IMR-90 (cell line): ENCODE measurements around the gene TOPORS. TPM values are rescaled to one million over a fixed set of nuclear protein-coding genes. Genes with fewer than 3 reads are reported as not detected.

Source experiments
- ATAC-seq: fragments of 200-7000 bp; cut with Tn5 transposase; 2 replicates; pipeline ENCODE4 v1.9.1; 2020; ENCODE audit warnings: low read depth, mild to moderate bottlenecking, moderate library complexity
- BruUV-seq: library from RNA; stranded (reverse); fragments of 400-500 nt; replicated peaks from 2 replicates; lab custom pipeline; 2021; lab: Mats Ljungman, UMichigan
- CTCF ChIA-PET: fragments of 300-600 bp; formaldehyde crosslinking; extraction: SDS; loops from one replicate; lab custom pipeline; 2021; ENCODE audit warnings: antibody characterized with exemption; lab: Yijun Ruan, JAX
- POLR2A ChIA-PET: fragments of 300-600 bp; sonication (Branson Sonifier 250); formaldehyde crosslinking; loops from one replicate; lab custom pipeline; 2022; ENCODE audit warnings: antibody characterized with exemption; ENCODE audit not compliant: unreplicated experiment; lab: Charles Lee
- DNase-seq: peaks from one replicate; pipeline ENCODE4 v3.0.0; 2013
- H2AFZ ChIP-seq: replicated peaks from 2 replicates; pipeline ENCODE3; 2013; ENCODE audit warnings: low read length, mild to moderate bottlenecking; ENCODE audit not compliant: poor library complexity
- H2AK5ac ChIP-seq: 2 replicates; pipeline ENCODE4 v1.6.1; 2013; ENCODE audit warnings: low read depth, low read length, inconsistent platforms
- H2AK9ac ChIP-seq: replicated peaks from 2 replicates; pipeline ENCODE3; 2013; ENCODE audit warnings: mild to moderate bottlenecking, low read depth, low read length, moderate library complexity; ENCODE audit not compliant: poor library complexity
- H2BK120ac ChIP-seq: 2 replicates; pipeline ENCODE4 v1.6.1; 2013; ENCODE audit warnings: low read depth, low read length, inconsistent platforms
- H2BK15ac ChIP-seq: 3 replicates; pipeline ENCODE4 v1.6.1; 2013; ENCODE audit warnings: low read depth, low read length, inconsistent platforms
- H2BK20ac ChIP-seq: 2 replicates; pipeline ENCODE4 v1.6.1; 2013; ENCODE audit warnings: low read depth, mild to moderate bottlenecking, inconsistent platforms, low read length, moderate library complexity
- H2BK5ac ChIP-seq: 2 replicates; pipeline ENCODE4 v1.6.1; 2013; ENCODE audit warnings: mild to moderate bottlenecking, low read depth, low read length, inconsistent platforms; ENCODE audit not compliant: poor library complexity, severe bottlenecking
- H3K14ac ChIP-seq: replicated peaks from 2 replicates; pipeline ENCODE4 v1.6.1; 2013; ENCODE audit warnings: low read depth, low read length, inconsistent platforms
- H3K18ac ChIP-seq: 2 replicates; pipeline ENCODE4 v1.6.1; 2013; ENCODE audit warnings: low read depth, low read length, control low read depth
- H3K23ac ChIP-seq: 2 replicates; pipeline ENCODE4 v1.6.1; 2013; ENCODE audit warnings: low read depth, low read length, inconsistent platforms
- H3K27ac ChIP-seq: 2 replicates; pipeline ENCODE4 v1.5.1; 2013; ENCODE audit warnings: mild to moderate bottlenecking, control low read depth, low read length; ENCODE audit not compliant: insufficient read depth
- H3K27me3 ChIP-seq: 2 replicates; pipeline ENCODE4 v1.6.1; 2013; ENCODE audit warnings: low read length; ENCODE audit not compliant: control insufficient read depth, insufficient read depth
- H3K36me3 ChIP-seq: 2 replicates; pipeline ENCODE4 v1.6.1; 2013; ENCODE audit warnings: low read length, mixed read lengths; ENCODE audit not compliant: control insufficient read depth, insufficient read depth
- H3K4ac ChIP-seq: 2 replicates; pipeline ENCODE4 v1.6.1; 2013; ENCODE audit warnings: low read depth, low read length, inconsistent platforms
- H3K4me1 ChIP-seq: 2 replicates; pipeline ENCODE4 v1.6.1; 2013; ENCODE audit warnings: low read length, mixed read lengths; ENCODE audit not compliant: control insufficient read depth, insufficient read depth
- H3K4me2 ChIP-seq: 2 replicates; pipeline ENCODE4 v1.6.1; 2013; ENCODE audit warnings: low read depth, mild to moderate bottlenecking, control low read depth, low read length, moderate library complexity
- H3K4me3 ChIP-seq: 2 replicates; pipeline ENCODE4 v1.5.1; 2013; ENCODE audit warnings: low read depth, mild to moderate bottlenecking, control low read depth, low read length, moderate library complexity; ENCODE audit not compliant: insufficient read depth
- H3K56ac ChIP-seq: 2 replicates; pipeline ENCODE4 v1.6.1; 2013; ENCODE audit warnings: low read length, inconsistent platforms; ENCODE audit not compliant: insufficient read depth; ENCODE audit errors: extremely low read depth
- H3K79me1 ChIP-seq, 2 experiments: 2 replicates each; pipeline ENCODE4 v1.6.1; 2013; ENCODE audit warnings: low read length in 2 of 2, inconsistent platforms in 1 of 2, low read depth in 1 of 2
- H3K9ac ChIP-seq: 2 replicates; pipeline ENCODE4 v1.6.1; 2013; ENCODE audit warnings: low read depth, low read length, control low read depth
- H3K9me1 ChIP-seq: 2 replicates; pipeline ENCODE4 v1.6.1; 2013; ENCODE audit warnings: low read length, inconsistent platforms; ENCODE audit not compliant: insufficient read depth
- H3K9me3 ChIP-seq: 2 replicates; pipeline ENCODE4 v1.6.1; 2013; ENCODE audit warnings: low read length; ENCODE audit not compliant: control insufficient read depth, insufficient read depth
- H4K20me1 ChIP-seq: 2 replicates; pipeline ENCODE4 v1.6.1; 2013; ENCODE audit warnings: low read length, inconsistent platforms; ENCODE audit not compliant: insufficient read depth
- H4K5ac ChIP-seq: 2 replicates; pipeline ENCODE4 v1.6.1; 2013; ENCODE audit warnings: mild to moderate bottlenecking, low read depth, low read length, control low read depth
- H4K8ac ChIP-seq, 2 experiments: 2 replicates each; pipeline ENCODE4 v1.6.1; 2013; ENCODE audit warnings: low read depth in 2 of 2, low read length in 2 of 2, control low read depth in 1 of 2, inconsistent platforms in 1 of 2
- H4K91ac ChIP-seq: 2 replicates; pipeline ENCODE4 v1.6.1; 2013; ENCODE audit warnings: low read depth, low read length, inconsistent platforms; ENCODE audit not compliant: insufficient read depth
- BHLHE40 ChIP-seq: fragments of 150-350 bp; IDR thresholded peaks from 2 replicates; pipeline ENCODE4 v1.6.1; 2016; ENCODE audit warnings: mild to moderate bottlenecking, low read depth, low read length
- CEBPB ChIP-seq: IDR thresholded peaks from 2 replicates; pipeline ENCODE4 v1.6.1; 2012; ENCODE audit warnings: low read depth, low read length, improper control_type of control experiment
- CHD1 ChIP-seq: IDR thresholded peaks from 2 replicates; pipeline ENCODE4 v1.6.1; 2012; ENCODE audit warnings: low read depth, low read length, improper control_type of control experiment
- FOS ChIP-seq: fragments of 150-350 bp; IDR thresholded peaks from 2 replicates; pipeline ENCODE4 v1.6.1; 2016; ENCODE audit warnings: low read depth, low read length
- MAFK ChIP-seq: IDR thresholded peaks from 2 replicates; pipeline ENCODE4 v1.6.1; 2012; ENCODE audit warnings: low read depth, low read length, improper control_type of control experiment
- MAZ ChIP-seq: IDR thresholded peaks from 2 replicates; pipeline ENCODE4 v1.6.1; 2012; ENCODE audit warnings: low read depth, mild to moderate bottlenecking, low read length, improper control_type of control experiment, moderate library complexity, borderline replicate concordance
- NFE2L2 ChIP-seq: fragments of 150-350 bp; IDR thresholded peaks from 2 replicates; pipeline ENCODE4 v1.6.1; 2016; ENCODE audit warnings: low read depth, mild to moderate bottlenecking, low read length
- RCOR1 ChIP-seq: IDR thresholded peaks from 2 replicates; pipeline ENCODE4 v1.6.1; 2012; ENCODE audit warnings: mild to moderate bottlenecking, low read length, improper control_type of control experiment; ENCODE audit not compliant: insufficient replicate concordance
- RFX5 ChIP-seq: IDR thresholded peaks from 2 replicates; pipeline ENCODE4 v1.8.0; 2012; ENCODE audit warnings: low read depth, mild to moderate bottlenecking, low read length, moderate library complexity
- SMC3 ChIP-seq: fragments of 150-350 bp; IDR thresholded peaks from 2 replicates; pipeline ENCODE4 v1.6.1; 2016; ENCODE audit warnings: low read depth, mild to moderate bottlenecking, antibody characterized with exemption, low read length, moderate library complexity
- WGBS, 2 experiments: methylation state at CpG; one replicate each; pipeline versions ENCODE4 v1.1.5 to v1.1.7; 2013; ENCODE audit warnings: missing lambda C conversion rate in 2 of 2; ENCODE audit not compliant: insufficient read length in 1 of 2; ENCODE audit errors: extremely low coverage in 2 of 2; 5-methylcytosine and 5-hydroxymethylcytosine counted together
- dilution Hi-C: fragments of 300-500 bp; cut with HindIII; formaldehyde crosslinking; loops from one replicate; pipeline ENCODE4 v1.14.3; 2018; ENCODE audit warnings: low sequenced_read_pairs; ENCODE audit not compliant: unreplicated experiment
- in situ Hi-C: fragments of 300-500 bp; cut with MboI; formaldehyde crosslinking; loops from 3 replicates; pipeline ENCODE4 v1.14.3; 2019; ENCODE audit warnings: low sequenced_read_pairs, inconsistent platforms, mixed read lengths
- intact Hi-C: fragments of 100-400 bp; cut with micrococcal nuclease; formaldehyde crosslinking; loops from 2 replicates; pipeline ENCODE4 v1.10.0; 2022
- polyA plus RNA-seq, 3 experiments: library from polyadenylated mRNA; depleted of rRNA; stranded (reverse); fragments of >200 nt; gene quantifications; 2 replicates each; pipeline ENCODE4 v1.2.3, GENCODE V29; 2012; ENCODE audit warnings: low replicate concordance in 1 of 3
- total RNA-seq: library from RNA; depleted of rRNA; stranded (reverse); fragments of >200 nt; gene quantifications from 2 replicates; pipeline ENCODE4 v1.2.3, GENCODE V29; 2012
- TF ChIP-seq, protein P1 (sequence below): fragments of 150-350 bp; IDR thresholded peaks from 2 replicates; pipeline ENCODE4 v1.6.1; 2016; ENCODE audit warnings: low read depth, mild to moderate bottlenecking, low read length, moderate library complexity, borderline replicate concordance
- TF ChIP-seq, protein P2 (sequence below): conservative IDR thresholded peaks from 2 replicates; pipeline ENCODE4 v1.5.1; 2012; ENCODE audit warnings: mild to moderate bottlenecking, low read depth, low read length, improper control_type of control experiment

TOPORS gene
- total and polyA plus RNA-seq, 2 of the 4 experiments (the other 2 are of a cell fraction), result 7.4 to 27.8 TPM

DNA sequence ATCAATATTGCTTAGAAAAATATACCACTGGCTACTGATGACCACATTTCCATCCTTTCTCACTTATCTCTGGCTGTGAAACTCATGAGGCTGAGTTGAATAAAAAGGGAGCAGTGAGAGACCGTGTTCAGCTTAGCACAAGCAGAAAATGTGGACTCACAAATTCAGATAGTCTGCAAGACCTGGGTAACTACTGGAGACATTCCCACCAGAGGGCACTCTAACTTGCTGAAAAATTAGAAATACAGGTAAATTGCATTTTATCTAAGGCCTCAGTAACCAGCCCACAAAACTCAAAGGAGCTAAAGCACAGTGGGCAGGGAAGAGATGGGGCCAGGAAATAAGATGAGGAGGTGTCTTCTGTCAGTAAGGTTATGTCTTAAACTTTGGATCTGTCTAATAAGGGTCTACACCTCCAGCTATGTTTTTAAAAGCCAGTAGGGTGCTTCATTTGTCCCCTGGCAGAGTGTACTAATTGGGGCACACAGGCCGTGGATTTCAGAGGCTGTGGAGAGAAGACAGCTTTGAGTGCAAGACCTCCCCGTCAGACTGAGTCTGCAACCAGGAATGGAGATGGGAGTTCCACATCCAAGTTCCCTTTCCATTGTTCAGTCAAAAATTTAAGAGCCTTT, 29.2 kb upstream of the TOPORS start (continued):
- TF ChIP-seq MAFK, result no peak

DNA sequence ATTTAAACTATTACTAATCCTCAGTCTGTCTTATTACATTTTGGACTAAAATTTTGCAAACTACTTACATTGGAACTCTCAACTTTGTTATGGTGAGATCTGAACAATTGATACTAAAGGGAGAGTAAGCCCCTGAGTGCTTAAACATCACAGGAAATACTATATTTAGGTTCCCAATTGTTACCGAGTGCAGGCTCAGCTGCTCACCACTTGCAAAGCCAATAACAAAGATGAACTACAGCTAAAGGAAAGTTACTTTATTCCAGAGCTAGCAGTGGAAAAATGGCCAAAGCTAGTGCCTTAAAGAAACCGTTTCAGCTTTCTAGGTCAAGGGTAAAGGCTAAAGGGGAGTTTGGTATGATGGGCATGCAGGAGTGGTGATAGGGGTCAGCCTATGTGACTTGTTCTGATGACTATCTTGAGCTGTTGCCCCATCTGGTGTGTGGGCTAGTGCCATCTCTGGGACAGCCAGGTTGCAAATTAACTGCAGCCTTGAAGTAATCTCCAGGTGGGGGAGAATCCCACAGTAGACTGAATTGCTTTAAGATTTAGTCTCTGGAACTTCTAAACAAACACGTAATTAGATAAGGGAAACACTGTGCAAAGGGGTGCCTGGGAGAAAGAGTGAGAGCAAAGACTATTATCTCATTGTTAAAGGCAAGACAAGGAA, 28.4 kb upstream of the TOPORS start:
- no peak overlapping the region for H3K4me3 ChIP-seq
- H3K79me1 ChIP-seq, result no peaks in the 10 kb centered on the region
- H3K18ac ChIP-seq, result no peak overlapping the region
- H2BK5ac ChIP-seq, result no peak overlapping the region
- H4K20me1 ChIP-seq, result no peaks in the 10 kb centered on the region
- H2BK20ac ChIP-seq, result no peak overlapping the region
- DNase-seq (no peak), ATAC-seq (peak; percentile 24; the same call in 1 of the 2 replicates)
- CTCF ChIA-PET, result interaction anchor here (0.8 to 11.5 kb wide), 16 partner anchors 8 to 396 kb away, joined by 3 to 189 read pairs (median 5); partner anchors contain the start of genes ACO1, NDUFB6 and TOPORS
- no peak overlapping the region for H4K8ac ChIP-seq
- H3K36me3 ChIP-seq, result no peaks in the 10 kb centered on the region
- H3K9me1 ChIP-seq, result no peaks in the 10 kb centered on the region
- no peak overlapping the region for H3K14ac ChIP-seq
- POLR2A ChIA-PET, result no interaction called here
- dilution Hi-C loops, result no loop called here
- no peak overlapping the region for H3K4ac ChIP-seq
- in situ Hi-C loops, result loop anchor here (5.0 kb wide), 1 partner anchor 387 kb away; no protein-coding TSS in a partner anchor
- no CpG with 5 or more reads among the region's 3 CpGs for WGBS, 2 experiments
- peaks cover 2% of the 10 kb centered on the region; the same call in 1 of the 2 replicates for H3K27me3 ChIP-seq
- H3K9me3 ChIP-seq, result no peaks in the 10 kb centered on the region
- no TSS peak for BruUV-seq
- H2AK9ac ChIP-seq, result no peak overlapping the region
- H3K56ac ChIP-seq, result no peak overlapping the region
- no peak overlapping the region for H4K5ac ChIP-seq
- no peak overlapping the region for H2BK15ac ChIP-seq
- H2BK120ac ChIP-seq, result no peak overlapping the region
- H2AFZ ChIP-seq, result no peak overlapping the region
- no peak overlapping the region for H4K91ac ChIP-seq
- H3K9ac ChIP-seq, result no peak overlapping the region
- no peak overlapping the region for H3K27ac ChIP-seq
- H3K4me1 ChIP-seq, result 0 out of 2 replicates have a peak, but pooled peaks cover 3% of the 10 kb centered on the region
- H2AK5ac ChIP-seq, result no peak overlapping the region
- peak overlapping the region; percentile 58; the same call in 1 of the 2 replicates for H3K4me2 ChIP-seq
- H3K23ac ChIP-seq, result no peak overlapping the region
- intact Hi-C loops, result loop anchor here (1.0 kb wide), 1 partner anchor 388 kb away; no protein-coding TSS in a partner anchor
- TF ChIP-seq, protein P1, sequence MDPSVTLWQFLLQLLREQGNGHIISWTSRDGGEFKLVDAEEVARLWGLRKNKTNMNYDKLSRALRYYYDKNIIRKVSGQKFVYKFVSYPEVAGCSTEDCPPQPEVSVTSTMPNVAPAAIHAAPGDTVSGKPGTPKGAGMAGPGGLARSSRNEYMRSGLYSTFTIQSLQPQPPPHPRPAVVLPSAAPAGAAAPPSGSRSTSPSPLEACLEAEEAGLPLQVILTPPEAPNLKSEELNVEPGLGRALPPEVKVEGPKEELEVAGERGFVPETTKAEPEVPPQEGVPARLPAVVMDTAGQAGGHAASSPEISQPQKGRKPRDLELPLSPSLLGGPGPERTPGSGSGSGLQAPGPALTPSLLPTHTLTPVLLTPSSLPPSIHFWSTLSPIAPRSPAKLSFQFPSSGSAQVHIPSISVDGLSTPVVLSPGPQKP, result no peak
- TF ChIP-seq MAFK (no peak), RCOR1 (no peak), CHD1 (no peak), SMC3 (no peak), MAZ (no peak), RFX5 (no peak), BHLHE40 (no peak), CEBPB (no peak), NFE2L2 (no peak), FOS (no peak)
- TF ChIP-seq, protein P2, sequence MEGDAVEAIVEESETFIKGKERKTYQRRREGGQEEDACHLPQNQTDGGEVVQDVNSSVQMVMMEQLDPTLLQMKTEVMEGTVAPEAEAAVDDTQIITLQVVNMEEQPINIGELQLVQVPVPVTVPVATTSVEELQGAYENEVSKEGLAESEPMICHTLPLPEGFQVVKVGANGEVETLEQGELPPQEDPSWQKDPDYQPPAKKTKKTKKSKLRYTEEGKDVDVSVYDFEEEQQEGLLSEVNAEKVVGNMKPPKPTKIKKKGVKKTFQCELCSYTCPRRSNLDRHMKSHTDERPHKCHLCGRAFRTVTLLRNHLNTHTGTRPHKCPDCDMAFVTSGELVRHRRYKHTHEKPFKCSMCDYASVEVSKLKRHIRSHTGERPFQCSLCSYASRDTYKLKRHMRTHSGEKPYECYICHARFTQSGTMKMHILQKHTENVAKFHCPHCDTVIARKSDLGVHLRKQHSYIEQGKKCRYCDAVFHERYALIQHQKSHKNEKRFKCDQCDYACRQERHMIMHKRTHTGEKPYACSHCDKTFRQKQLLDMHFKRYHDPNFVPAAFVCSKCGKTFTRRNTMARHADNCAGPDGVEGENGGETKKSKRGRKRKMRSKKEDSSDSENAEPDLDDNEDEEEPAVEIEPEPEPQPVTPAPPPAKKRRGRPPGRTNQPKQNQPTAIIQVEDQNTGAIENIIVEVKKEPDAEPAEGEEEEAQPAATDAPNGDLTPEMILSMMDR, result no peak
